IMR-90 (cell line): Measurements from ENCODE around the gene GNE. TPM values are rescaled to one million over a fixed set of nuclear protein-coding genes. Genes with fewer than 3 reads are reported as not detected.

Experiments used
- ATAC-seq: fragments of 200-7000 bp; cut with Tn5 transposase; 2 replicates; pipeline ENCODE4 v1.9.1; 2020; ENCODE audit warnings: low read depth, mild to moderate bottlenecking, moderate library complexity
- BruUV-seq: library from RNA; stranded (reverse); fragments of 400-500 nt; replicated peaks from 2 replicates; lab custom pipeline; 2021; lab: Mats Ljungman, UMichigan
- CTCF ChIA-PET: fragments of 300-600 bp; formaldehyde crosslinking; extraction: SDS; loops from one replicate; lab custom pipeline; 2021; ENCODE audit warnings: antibody characterized with exemption; lab: Yijun Ruan, JAX
- POLR2A ChIA-PET: fragments of 300-600 bp; sonication (Branson Sonifier 250); formaldehyde crosslinking; loops from one replicate; lab custom pipeline; 2022; ENCODE audit warnings: antibody characterized with exemption; ENCODE audit not compliant: unreplicated experiment; lab: Charles Lee
- DNase-seq: peaks from one replicate; pipeline ENCODE4 v3.0.0; 2013
- H2AFZ ChIP-seq: replicated peaks from 2 replicates; pipeline ENCODE3; 2013; ENCODE audit warnings: low read length, mild to moderate bottlenecking; ENCODE audit not compliant: poor library complexity
- H2AK5ac ChIP-seq: 2 replicates; pipeline ENCODE4 v1.6.1; 2013; ENCODE audit warnings: low read depth, low read length, inconsistent platforms
- H2AK9ac ChIP-seq: replicated peaks from 2 replicates; pipeline ENCODE3; 2013; ENCODE audit warnings: mild to moderate bottlenecking, low read depth, low read length, moderate library complexity; ENCODE audit not compliant: poor library complexity
- H2BK120ac ChIP-seq: 2 replicates; pipeline ENCODE4 v1.6.1; 2013; ENCODE audit warnings: low read depth, low read length, inconsistent platforms
- H2BK15ac ChIP-seq: 3 replicates; pipeline ENCODE4 v1.6.1; 2013; ENCODE audit warnings: low read depth, low read length, inconsistent platforms
- H2BK20ac ChIP-seq: 2 replicates; pipeline ENCODE4 v1.6.1; 2013; ENCODE audit warnings: low read depth, mild to moderate bottlenecking, inconsistent platforms, low read length, moderate library complexity
- H2BK5ac ChIP-seq: 2 replicates; pipeline ENCODE4 v1.6.1; 2013; ENCODE audit warnings: mild to moderate bottlenecking, low read depth, low read length, inconsistent platforms; ENCODE audit not compliant: poor library complexity, severe bottlenecking
- H3K14ac ChIP-seq: replicated peaks from 2 replicates; pipeline ENCODE4 v1.6.1; 2013; ENCODE audit warnings: low read depth, low read length, inconsistent platforms
- H3K18ac ChIP-seq: 2 replicates; pipeline ENCODE4 v1.6.1; 2013; ENCODE audit warnings: low read depth, low read length, control low read depth
- H3K23ac ChIP-seq: 2 replicates; pipeline ENCODE4 v1.6.1; 2013; ENCODE audit warnings: low read depth, low read length, inconsistent platforms
- H3K27ac ChIP-seq: 2 replicates; pipeline ENCODE4 v1.5.1; 2013; ENCODE audit warnings: mild to moderate bottlenecking, control low read depth, low read length; ENCODE audit not compliant: insufficient read depth
- H3K27me3 ChIP-seq: 2 replicates; pipeline ENCODE4 v1.6.1; 2013; ENCODE audit warnings: low read length; ENCODE audit not compliant: control insufficient read depth, insufficient read depth
- H3K36me3 ChIP-seq: 2 replicates; pipeline ENCODE4 v1.6.1; 2013; ENCODE audit warnings: low read length, mixed read lengths; ENCODE audit not compliant: control insufficient read depth, insufficient read depth
- H3K4ac ChIP-seq: 2 replicates; pipeline ENCODE4 v1.6.1; 2013; ENCODE audit warnings: low read depth, low read length, inconsistent platforms
- H3K4me1 ChIP-seq: 2 replicates; pipeline ENCODE4 v1.6.1; 2013; ENCODE audit warnings: low read length, mixed read lengths; ENCODE audit not compliant: control insufficient read depth, insufficient read depth
- H3K4me2 ChIP-seq: 2 replicates; pipeline ENCODE4 v1.6.1; 2013; ENCODE audit warnings: low read depth, mild to moderate bottlenecking, control low read depth, low read length, moderate library complexity
- H3K4me3 ChIP-seq: 2 replicates; pipeline ENCODE4 v1.5.1; 2013; ENCODE audit warnings: low read depth, mild to moderate bottlenecking, control low read depth, low read length, moderate library complexity; ENCODE audit not compliant: insufficient read depth
- H3K56ac ChIP-seq: 2 replicates; pipeline ENCODE4 v1.6.1; 2013; ENCODE audit warnings: low read length, inconsistent platforms; ENCODE audit not compliant: insufficient read depth; ENCODE audit errors: extremely low read depth
- H3K79me1 ChIP-seq, 2 experiments: 2 replicates each; pipeline ENCODE4 v1.6.1; 2013; ENCODE audit warnings: low read length in 2 of 2, inconsistent platforms in 1 of 2, low read depth in 1 of 2
- H3K9ac ChIP-seq: 2 replicates; pipeline ENCODE4 v1.6.1; 2013; ENCODE audit warnings: low read depth, low read length, control low read depth
- H3K9me1 ChIP-seq: 2 replicates; pipeline ENCODE4 v1.6.1; 2013; ENCODE audit warnings: low read length, inconsistent platforms; ENCODE audit not compliant: insufficient read depth
- H3K9me3 ChIP-seq: 2 replicates; pipeline ENCODE4 v1.6.1; 2013; ENCODE audit warnings: low read length; ENCODE audit not compliant: control insufficient read depth, insufficient read depth
- H4K20me1 ChIP-seq: 2 replicates; pipeline ENCODE4 v1.6.1; 2013; ENCODE audit warnings: low read length, inconsistent platforms; ENCODE audit not compliant: insufficient read depth
- H4K5ac ChIP-seq: 2 replicates; pipeline ENCODE4 v1.6.1; 2013; ENCODE audit warnings: mild to moderate bottlenecking, low read depth, low read length, control low read depth
- H4K8ac ChIP-seq, 2 experiments: 2 replicates each; pipeline ENCODE4 v1.6.1; 2013; ENCODE audit warnings: low read depth in 2 of 2, low read length in 2 of 2, control low read depth in 1 of 2, inconsistent platforms in 1 of 2
- H4K91ac ChIP-seq: 2 replicates; pipeline ENCODE4 v1.6.1; 2013; ENCODE audit warnings: low read depth, low read length, inconsistent platforms; ENCODE audit not compliant: insufficient read depth
- BHLHE40 ChIP-seq: fragments of 150-350 bp; IDR thresholded peaks from 2 replicates; pipeline ENCODE4 v1.6.1; 2016; ENCODE audit warnings: mild to moderate bottlenecking, low read depth, low read length
- CEBPB ChIP-seq: IDR thresholded peaks from 2 replicates; pipeline ENCODE4 v1.6.1; 2012; ENCODE audit warnings: low read depth, low read length, improper control_type of control experiment
- CHD1 ChIP-seq: IDR thresholded peaks from 2 replicates; pipeline ENCODE4 v1.6.1; 2012; ENCODE audit warnings: low read depth, low read length, improper control_type of control experiment
- CTCF ChIP-seq: conservative IDR thresholded peaks from 2 replicates; pipeline ENCODE4 v1.5.1; 2012; ENCODE audit warnings: mild to moderate bottlenecking, low read depth, low read length, improper control_type of control experiment
- MAFK ChIP-seq: IDR thresholded peaks from 2 replicates; pipeline ENCODE4 v1.6.1; 2012; ENCODE audit warnings: low read depth, low read length, improper control_type of control experiment
- MAZ ChIP-seq: IDR thresholded peaks from 2 replicates; pipeline ENCODE4 v1.6.1; 2012; ENCODE audit warnings: low read depth, mild to moderate bottlenecking, low read length, improper control_type of control experiment, moderate library complexity, borderline replicate concordance
- MXI1 ChIP-seq: IDR thresholded peaks from 2 replicates; pipeline ENCODE4 v1.6.1; 2012; ENCODE audit warnings: low read depth, mild to moderate bottlenecking, low read length, moderate library complexity, borderline replicate concordance
- NFE2L2 ChIP-seq: fragments of 150-350 bp; IDR thresholded peaks from 2 replicates; pipeline ENCODE4 v1.6.1; 2016; ENCODE audit warnings: low read depth, mild to moderate bottlenecking, low read length
- POLR2A ChIP-seq: IDR thresholded peaks from 2 replicates; pipeline ENCODE4 v1.6.1; 2012; ENCODE audit warnings: mild to moderate bottlenecking, low read depth, low read length
- RAD21 ChIP-seq: IDR thresholded peaks from 2 replicates; pipeline ENCODE4 v1.6.1; 2012; ENCODE audit warnings: low read length, improper control_type of control experiment
- RCOR1 ChIP-seq: IDR thresholded peaks from 2 replicates; pipeline ENCODE4 v1.6.1; 2012; ENCODE audit warnings: mild to moderate bottlenecking, low read length, improper control_type of control experiment; ENCODE audit not compliant: insufficient replicate concordance
- RFX5 ChIP-seq: IDR thresholded peaks from 2 replicates; pipeline ENCODE4 v1.8.0; 2012; ENCODE audit warnings: low read depth, mild to moderate bottlenecking, low read length, moderate library complexity
- SMC3 ChIP-seq: fragments of 150-350 bp; IDR thresholded peaks from 2 replicates; pipeline ENCODE4 v1.6.1; 2016; ENCODE audit warnings: low read depth, mild to moderate bottlenecking, antibody characterized with exemption, low read length, moderate library complexity
- WGBS, 2 experiments: methylation state at CpG; one replicate each; pipeline versions ENCODE4 v1.1.5 to v1.1.7; 2013; ENCODE audit warnings: missing lambda C conversion rate in 2 of 2; ENCODE audit not compliant: insufficient read length in 1 of 2; ENCODE audit errors: extremely low coverage in 2 of 2; 5-methylcytosine and 5-hydroxymethylcytosine counted together
- dilution Hi-C: fragments of 300-500 bp; cut with HindIII; formaldehyde crosslinking; loops from one replicate; pipeline ENCODE4 v1.14.3; 2018; ENCODE audit warnings: low sequenced_read_pairs; ENCODE audit not compliant: unreplicated experiment
- in situ Hi-C: fragments of 300-500 bp; cut with MboI; formaldehyde crosslinking; loops from 3 replicates; pipeline ENCODE4 v1.14.3; 2019; ENCODE audit warnings: low sequenced_read_pairs, inconsistent platforms, mixed read lengths
- intact Hi-C: fragments of 100-400 bp; cut with micrococcal nuclease; formaldehyde crosslinking; loops from 2 replicates; pipeline ENCODE4 v1.10.0; 2022
- polyA plus RNA-seq, 3 experiments: library from polyadenylated mRNA; depleted of rRNA; stranded (reverse); fragments of >200 nt; gene quantifications; 2 replicates each; pipeline ENCODE4 v1.2.3, GENCODE V29; 2012; ENCODE audit warnings: low replicate concordance in 1 of 3
- total RNA-seq: library from RNA; depleted of rRNA; stranded (reverse); fragments of >200 nt; gene quantifications from 2 replicates; pipeline ENCODE4 v1.2.3, GENCODE V29; 2012
- TF ChIP-seq, protein P1 (sequence below): fragments of 150-350 bp; IDR thresholded peaks from 2 replicates; pipeline ENCODE4 v1.6.1; 2017; ENCODE audit warnings: mild to moderate bottlenecking, antibody characterized with exemption, low read length, low read depth

The GNE gene
- total and polyA plus RNA-seq, 2 of the 4 experiments (the other 2 are of a cell fraction), result 11.7 to 34.1 TPM

- TF ChIP-seq SMC3 (peak; percentile 92), CEBPB (no peak), RCOR1 (peak; percentile 84)
Measured at GRCh38 chr9:36166168-36166927, 91.9 kb downstream of the GNE start (continued).

GRCh38 chr9:36165826-36166167 lies 92.5 kb downstream of the GNE start:
- Histone ChIP-seq H2BK15ac (no peak overlapping the region; the same call in 2 of the 3 replicates), H3K9ac (peak overlapping the region; percentile 67), H2AK5ac (peak overlapping the region; percentile 66; the same call in 1 of the 2 replicates), H3K14ac (peak overlapping the region; percentile 84), H4K8ac (peak overlapping the region; percentile 82 to 90; a peak in 3 of 4 replicates), H2BK120ac (peak overlapping the region; percentile 50), H3K9me3 (no peaks in the 10 kb centered on the region), H3K56ac (no peak overlapping the region), H3K36me3 (peaks cover 5% of the 10 kb centered on the region), H3K9me1 (peaks cover 28% of the 10 kb centered on the region), H2AK9ac (no peak overlapping the region), H3K27me3 (no peaks in the 10 kb centered on the region; the same call in 1 of the 2 replicates), H3K23ac (peak overlapping the region; percentile 82; the same call in 1 of the 2 replicates), H3K27ac (peak overlapping the region; percentile 35), H3K79me1 (peaks cover 0 to 15% of the 10 kb centered on the region in 2 experiments; a peak in 2 of 4 replicates), H4K91ac (peak overlapping the region; percentile 84), H3K4ac (peak overlapping the region; percentile 71), H3K4me3 (peak overlapping the region; percentile 9; the same call in 1 of the 2 replicates), H3K18ac (peak overlapping the region; percentile 84), H4K20me1 (no peaks in the 10 kb centered on the region), H2BK20ac (peak overlapping the region; percentile 57), H3K4me1 (peaks cover 31% of the 10 kb centered on the region), H2BK5ac (no peak overlapping the region), H2AFZ (peak overlapping the region; percentile 60), H3K4me2 (peak overlapping the region; percentile 77), H4K5ac (peak overlapping the region; percentile 91)
- intact Hi-C loops (loop anchor here (1.0 to 2.0 kb wide), 3 partner anchors 63 to 210 kb away; no protein-coding TSS in a partner anchor), in situ Hi-C loops (no loop called here), dilution Hi-C loops (no loop called here)
- DNase-seq, result peak; percentile 45
- POLR2A ChIA-PET, result no interaction called here
- no TSS peak for BruUV-seq
- no CpG with 5 or more reads among the region's 12 CpGs for WGBS, 2 experiments
- peak; percentile 8 for ATAC-seq
- CTCF ChIA-PET, result interaction anchor here (0.6 to 1.5 kb wide), 5 partner anchors 17 to 211 kb away, joined by 3 to 9 read pairs (median 4); partner anchors contain the start of gene CLTA
- TF ChIP-seq NFE2L2, result no peak
- no peak for TF ChIP-seq MAZ
- TF ChIP-seq SMC3, result no peak
- no peak for TF ChIP-seq MAFK
- TF ChIP-seq CHD1, result no peak
- no peak for TF ChIP-seq CEBPB
- TF ChIP-seq, protein P1, sequence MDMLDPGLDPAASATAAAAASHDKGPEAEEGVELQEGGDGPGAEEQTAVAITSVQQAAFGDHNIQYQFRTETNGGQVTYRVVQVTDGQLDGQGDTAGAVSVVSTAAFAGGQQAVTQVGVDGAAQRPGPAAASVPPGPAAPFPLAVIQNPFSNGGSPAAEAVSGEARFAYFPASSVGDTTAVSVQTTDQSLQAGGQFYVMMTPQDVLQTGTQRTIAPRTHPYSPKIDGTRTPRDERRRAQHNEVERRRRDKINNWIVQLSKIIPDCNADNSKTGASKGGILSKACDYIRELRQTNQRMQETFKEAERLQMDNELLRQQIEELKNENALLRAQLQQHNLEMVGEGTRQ, result no peak
- no peak for TF ChIP-seq CTCF
- no peak for TF ChIP-seq MXI1
- TF ChIP-seq BHLHE40, result no peak
- TF ChIP-seq RFX5, result no peak
- no peak for TF ChIP-seq RAD21
- no peak for TF ChIP-seq POLR2A
